Esophagus muscularis mucosa (tissue), 2 donors: ENCODE data around the gene LAMA3.

Experiments used
- EP300 ChIP-seq: sonication (generic); formaldehyde crosslinking; IDR thresholded peaks from one replicate; pipeline ENCODE4 v1.6.1; 2017; ENCODE audit warnings: antibody characterized with exemption
- POLR2A ChIP-seq: fragments of 450-650 bp; IDR thresholded peaks from one replicate; pipeline ENCODE4 v1.6.1; 2017; ENCODE audit warnings: antibody characterized with exemption, moderate library complexity, mild to moderate bottlenecking, low read depth

DNA sequence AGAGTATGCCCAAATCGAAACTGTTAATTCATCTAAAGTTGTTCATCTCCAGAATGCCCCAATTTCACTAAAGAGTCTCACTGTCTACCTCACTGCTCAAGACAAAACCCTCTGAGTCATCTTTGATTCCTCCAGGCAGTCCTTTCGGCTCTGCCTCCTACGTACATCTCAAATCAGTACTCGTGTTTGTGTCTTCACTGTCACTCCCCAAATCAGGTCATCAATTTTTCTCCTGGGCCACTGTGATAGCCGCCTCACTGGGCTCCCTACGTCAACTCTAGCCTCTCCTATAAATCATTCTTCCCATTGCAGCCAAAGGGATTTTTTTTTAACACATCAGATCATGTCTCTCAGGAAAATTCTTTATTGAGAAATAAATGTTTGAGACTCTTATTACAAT lies 283.2 kb downstream of the LAMA3 start:
- TF ChIP-seq POLR2A (no peak), EP300 (no peak)
